OCI-LY7 (cell line): ENCODE results near the gene MRPL55. TPM values are rescaled to one million over a fixed set of nuclear protein-coding genes. Genes with fewer than 3 reads are reported as not detected.
"Not testable (repeated sequence)": the region's sequence is repeated elsewhere in the genome, so short reads cannot be mapped to it uniquely, and the experiment has no call there.

Experiments
- BruUV-seq: library from RNA; stranded (reverse); fragments of 400-500 nt; replicated peaks from 2 replicates; lab custom pipeline; 2021; lab: Mats Ljungman, UMichigan
- CTCF ChIA-PET: fragments of 300-600 bp; sonication (Branson Sonifier 250); formaldehyde crosslinking; loops from one replicate; lab custom pipeline; 2022; ENCODE audit warnings: antibody characterized with exemption; ENCODE audit not compliant: unreplicated experiment; lab: Charles Lee
- POLR2A ChIA-PET: fragments of 300-600 bp; sonication (Branson Sonifier 250); formaldehyde crosslinking; loops from one replicate; lab custom pipeline; 2022; ENCODE audit warnings: antibody characterized with exemption; lab: Charles Lee
- DNase-seq: peaks from one replicate; pipeline ENCODE4 v3.0.0-alpha.2; 2015; ENCODE audit warnings: low spot score
- H2AFZ ChIP-seq: fragments of 200-600 bp; sonication (generic), shearing (Covaris generic); 2 replicates; pipeline ENCODE4 v1.6.1; 2014; ENCODE audit warnings: mild to moderate bottlenecking, antibody characterized with exemption, low read length, moderate library complexity
- H3K27ac ChIP-seq: fragments of 200-600 bp; sonication (generic); 2 replicates; pipeline ENCODE4 v1.5.1; 2014; ENCODE audit warnings: mixed run types, low read depth, mild to moderate bottlenecking, moderate library complexity, low read length, inconsistent platforms; ENCODE audit not compliant: poor library complexity, severe bottlenecking
- H3K36me3 ChIP-seq: fragments of 200-600 bp; sonication (generic); 2 replicates; pipeline ENCODE4 v1.6.1; 2014; ENCODE audit warnings: mild to moderate bottlenecking, antibody characterized with exemption, low read length, moderate library complexity, mixed read lengths; ENCODE audit not compliant: insufficient read depth
- H3K4me1 ChIP-seq: fragments of 200-600 bp; sonication (generic); 2 replicates; pipeline ENCODE4 v1.5.1; 2014; ENCODE audit warnings: mild to moderate bottlenecking, low read length; ENCODE audit not compliant: insufficient read depth, poor library complexity, severe bottlenecking
- H3K4me2 ChIP-seq: fragments of 200-600 bp; sonication (generic); 2 replicates; pipeline ENCODE4 v1.6.1; 2014; ENCODE audit warnings: mild to moderate bottlenecking, low read length
- H3K4me3 ChIP-seq: fragments of 200-600 bp; sonication (generic); 2 replicates; pipeline ENCODE4 v1.5.1; 2014; ENCODE audit warnings: mild to moderate bottlenecking, low read depth, low read length; ENCODE audit not compliant: poor library complexity, severe bottlenecking
- H3K79me2 ChIP-seq: fragments of 200-600 bp; sonication (generic); 2 replicates; pipeline ENCODE4 v1.6.1; 2016; ENCODE audit warnings: low read depth, mild to moderate bottlenecking, low read length, moderate library complexity, mixed read lengths; ENCODE audit not compliant: insufficient read depth
- H3K9me2 ChIP-seq: fragments of 200-600 bp; sonication (generic); 2 replicates; pipeline ENCODE4 v1.6.1; 2016; ENCODE audit warnings: mild to moderate bottlenecking, low read length, mixed read lengths; ENCODE audit not compliant: insufficient read depth
- H3K9me3 ChIP-seq: fragments of 200-600 bp; sonication (generic); 2 replicates; pipeline ENCODE4 v1.6.1; 2014; ENCODE audit warnings: mild to moderate bottlenecking, mixed run types, low read length, mixed read lengths
- H4K20me1 ChIP-seq: fragments of 200-600 bp; sonication (generic); 2 replicates; pipeline ENCODE4 v1.6.1; 2014; ENCODE audit warnings: mild to moderate bottlenecking, antibody characterized with exemption, low read length, moderate library complexity, mixed read lengths; ENCODE audit not compliant: insufficient read depth
- CTCF ChIP-seq: fragments of 200-600 bp; sonication (generic); conservative IDR thresholded peaks from 2 replicates; pipeline ENCODE4 v1.5.1; 2014; ENCODE audit warnings: mild to moderate bottlenecking, antibody characterized with exemption, low read length, moderate library complexity, mixed read lengths
- EZH2phosphoT487 ChIP-seq: fragments of 200-600 bp; sonication (generic); IDR thresholded peaks from 2 replicates; pipeline ENCODE4 v1.6.1; 2018; ENCODE audit warnings: low read depth, borderline replicate concordance, mild to moderate bottlenecking, mixed run types, antibody characterized with exemption, low read length, moderate library complexity, mixed read lengths
- intact Hi-C: fragments of 100-400 bp; cut with micrococcal nuclease; formaldehyde crosslinking; loops from one replicate; pipeline ENCODE4 v1.10.0; 2022; ENCODE audit not compliant: unreplicated experiment
- total RNA-seq, 2 experiments: library from RNA; depleted of rRNA in 1 of 2; stranded (reverse); fragments of >200 nt in 1 of 2; shearing (Covaris generic) in 1 of 2; gene quantifications; 2 replicates each; pipeline ENCODE4 v1.2.3, GENCODE V29; 2014 to 2022

The MRPL55 gene
- total RNA-seq, 2 experiments from 2014 or later: 50.0 to 92.8 TPM

GRCh38 chr1:228112617-228113016 is 3.5 kb upstream of the MRPL55 start:
- no peak overlapping the region for H2AFZ ChIP-seq
- peaks cover 8% of the 10 kb centered on the region for H3K79me2 ChIP-seq
- H3K4me2 ChIP-seq: no peak overlapping the region
- peaks cover 4% of the 10 kb centered on the region for H3K9me3 ChIP-seq
- ChIA-PET POLR2A (interaction anchor here (1.2 to 2.0 kb wide), 3 partner anchors 9 to 54 kb away, joined by 3 to 7 read pairs (median 6); no protein-coding TSS in a partner anchor), CTCF (interaction anchor here (0.8 kb wide), 1 partner anchor 18 kb away, joined by 3 read pairs; no protein-coding TSS in a partner anchor)
- H3K36me3 ChIP-seq: no peaks in the 10 kb centered on the region
- BruUV-seq: no TSS peak
- peaks cover 14% of the 10 kb centered on the region for H3K4me1 ChIP-seq
- H3K27ac ChIP-seq: no peak overlapping the region
- TF ChIP-seq CTCF: no peak
- TF ChIP-seq EZH2phosphoT487: no peak
- no peak for DNase-seq
- H4K20me1 ChIP-seq: no peaks in the 10 kb centered on the region
- intact Hi-C loops: no loop called here
- H3K4me3 ChIP-seq: no peak overlapping the region
- no peaks in the 10 kb centered on the region for H3K9me2 ChIP-seq

GRCh38 chr1:228112167-228112566 is 3.1 kb upstream of the MRPL55 start:
- CTCF ChIA-PET: interaction anchor here (0.8 kb wide), 1 partner anchor 18 kb away, joined by 3 read pairs; no protein-coding TSS in a partner anchor
- no TSS peak for BruUV-seq
- H3K9me3 ChIP-seq: no peaks in the 10 kb centered on the region
- no peaks in the 10 kb centered on the region for H4K20me1 ChIP-seq
- no peak for TF ChIP-seq EZH2phosphoT487
- no peak for TF ChIP-seq CTCF
- H3K4me1 ChIP-seq: peaks cover 14% of the 10 kb centered on the region
- no peak overlapping the region for H2AFZ ChIP-seq
- DNase-seq: no peak
- H3K79me2 ChIP-seq: peaks cover 8% of the 10 kb centered on the region
- POLR2A ChIA-PET: interaction anchor here (1.2 to 2.0 kb wide), 3 partner anchors 9 to 55 kb away, joined by 3 to 7 read pairs (median 6); no protein-coding TSS in a partner anchor
- no peaks in the 10 kb centered on the region for H3K9me2 ChIP-seq
- no peak overlapping the region for H3K4me3 ChIP-seq
- no peaks in the 10 kb centered on the region; the same call in 1 of the 2 replicates for H3K36me3 ChIP-seq
- no peak overlapping the region for H3K27ac ChIP-seq
- intact Hi-C loops: no loop called here
- no peak overlapping the region for H3K4me2 ChIP-seq

- DNase-seq, H2AFZ ChIP-seq, H3K9me3 ChIP-seq, H3K4me2 ChIP-seq, intact Hi-C loops, H3K4me3 ChIP-seq, BruUV-seq, H3K9me2 ChIP-seq, H3K27ac ChIP-seq, H4K20me1 ChIP-seq, CTCF ChIA-PET, H3K79me2 ChIP-seq, H3K36me3 ChIP-seq: not testable (repeated sequence)
- POLR2A ChIA-PET: interaction anchor here (2.0 kb wide), 1 partner anchor 10 kb away, joined by 6 read pairs; no protein-coding TSS in a partner anchor
- H3K4me1 ChIP-seq: peaks cover 14% of the 10 kb centered on the region
These were observed 2.2 kb upstream of the MRPL55 start for GRCh38 chr1:228111315-228111714.
